Keratinocyte (primary cell): ENCODE data around the gene GABPB2. TPM values are rescaled to one million over a fixed set of nuclear protein-coding genes. Genes with fewer than 3 reads are reported as not detected.
A peak's percentile ranks its signal among the peaks of the same experiment; 100 is the strongest.

ENCODE experiments used
- DNase-seq: peaks from one replicate; pipeline ENCODE4 v3.0.0-alpha.2; 2011; ENCODE audit warnings: low read depth, missing footprints, low spot score
- FAIRE-seq: peaks from 2 replicates; lab custom pipeline; 2011; peaks lifted over from hg19 to GRCh38; lab: Jason Lieb, UNC
- H2AFZ ChIP-seq: 2 replicates; pipeline ENCODE4 v1.6.0; 2012; ENCODE audit warnings: low read length, control low read depth, inconsistent platforms; ENCODE audit not compliant: control insufficient read depth
- H3K27ac ChIP-seq: 2 replicates; pipeline ENCODE4 v1.5.1; 2011; ENCODE audit warnings: low read length; ENCODE audit not compliant: control insufficient read depth, insufficient read depth
- H3K27me3 ChIP-seq: 3 replicates; pipeline ENCODE4 v1.6.0; 2011; ENCODE audit warnings: low read length; ENCODE audit not compliant: control insufficient read depth, insufficient read depth; ENCODE audit errors: extremely low read depth
- H3K36me3 ChIP-seq, 2 experiments: 2 replicates in 1 of 2; 3 replicates in 1 of 2; pipeline ENCODE4 v1.5.1; 2011; ENCODE audit warnings: low read length in 2 of 2, mild to moderate bottlenecking in 1 of 2; ENCODE audit not compliant: control insufficient read depth in 2 of 2, insufficient read depth in 2 of 2; ENCODE audit errors: extremely low read depth in 1 of 2
- H3K4me1 ChIP-seq: 3 replicates; pipeline ENCODE4 v1.5.1; 2011; ENCODE audit warnings: low read length; ENCODE audit not compliant: control insufficient read depth, insufficient read depth; ENCODE audit errors: extremely low read depth
- H3K4me2 ChIP-seq: 3 replicates; pipeline ENCODE4 v1.6.0; 2011; ENCODE audit warnings: low read depth, low read length; ENCODE audit not compliant: control insufficient read depth, insufficient read depth; ENCODE audit errors: extremely low read depth
- H3K4me3 ChIP-seq, 3 experiments: fragments of 200-600 bp in 1 of 3; sonication (generic) in 1 of 3; 2 replicates in 2 of 3; 3 replicates in 1 of 3; pipeline ENCODE4 v1.5.1; 2011 to 2016; ENCODE audit warnings: low read length in 3 of 3, mild to moderate bottlenecking in 3 of 3, control low read depth in 2 of 3, inconsistent platforms in 1 of 3, low read depth in 1 of 3, mixed read lengths in 1 of 3, mixed run types in 1 of 3, moderate library complexity in 1 of 3; ENCODE audit not compliant: control insufficient read depth in 2 of 3, insufficient read depth in 2 of 3; ENCODE audit errors: extremely low read depth in 1 of 3
- H3K79me2 ChIP-seq: 2 replicates; pipeline ENCODE4 v1.6.0; 2012; ENCODE audit warnings: low read length; ENCODE audit not compliant: control insufficient read depth, insufficient read depth
- H3K9ac ChIP-seq: 3 replicates; pipeline ENCODE4 v1.6.0; 2011; ENCODE audit warnings: low read length; ENCODE audit not compliant: control insufficient read depth, insufficient read depth; ENCODE audit errors: extremely low read depth
- H3K9me1 ChIP-seq: 3 replicates; pipeline ENCODE4 v1.6.0; 2011; ENCODE audit warnings: low read length; ENCODE audit not compliant: control insufficient read depth, insufficient read depth; ENCODE audit errors: extremely low read depth
- H3K9me3 ChIP-seq: 2 replicates; pipeline ENCODE4 v1.5.1; 2012; ENCODE audit warnings: low read depth, low read length; ENCODE audit not compliant: control insufficient read depth
- H4K20me1 ChIP-seq: 3 replicates; pipeline ENCODE4 v1.6.0; 2011; ENCODE audit warnings: low read length; ENCODE audit not compliant: control insufficient read depth, insufficient read depth; ENCODE audit errors: extremely low read depth
- CTCF ChIP-seq, 3 experiments: IDR thresholded peaks in 1 of 3; conservative IDR thresholded peaks in 1 of 3; optimal IDR thresholded peaks in 1 of 3; 2 replicates in 2 of 3; 3 replicates in 1 of 3; pipeline versions ENCODE3 to v1.5.1; 2011; ENCODE audit warnings: low read length in 3 of 3, mild to moderate bottlenecking in 3 of 3, moderate library complexity in 2 of 3, control low read depth in 1 of 3, inconsistent platforms in 1 of 3; ENCODE audit not compliant: insufficient read depth in 2 of 3; ENCODE audit errors: extremely low read depth in 1 of 3
- EZH2 ChIP-seq: IDR thresholded peaks from one replicate; pipeline ENCODE4 v1.6.1; 2012; ENCODE audit warnings: inconsistent platforms, mild to moderate bottlenecking, low read length, moderate library complexity
- dilution Hi-C: fragments of 300-500 bp; cut with MboI; formaldehyde crosslinking; loops from one replicate; pipeline ENCODE4 v1.7.0; 2020; ENCODE audit warnings: low sequenced_read_pairs; ENCODE audit not compliant: extremely low pct_ligation_motif_present
- polyA plus RNA-seq, 5 experiments: library from polyadenylated mRNA; depleted of rRNA in 3 of 5; stranded (reverse) in 3 of 5; stranded (forward) in 1 of 5; unstranded in 1 of 5; fragments of >200 nt; gene quantifications; 1 replicate in 1 of 5; 2 replicates in 3 of 5; 3 replicates in 1 of 5; pipeline versions ENCODE4 v1.2.1 to v1.2.3, GENCODE V29; 2011 to 2012; ENCODE audit warnings: missing spikeins in 2 of 5, low read depth in 1 of 5, low replicate concordance in 1 of 5

GABPB2 gene
- polyA plus RNA-seq, 1 donor (not counting 4 experiments of a cell fraction or from before 2014, with no cell fraction given): 13.3 TPM

GRCh38 chr1:151059109-151060006 lies 11.2 kb upstream of the GABPB2 start, which contains the start of gene CDC42SE1:
Gene CDC42SE1, minus strand, starts transcription at chr1:151059622. Its CDS starts 3,892 bp downstream, at chr1:151055730.
- Histone ChIP-seq H3K9ac (peak within 1 kb of the TSS; percentile 94), H3K4me1 (peaks cover 60% of the 10 kb centered on the region), H3K79me2 (peaks cover 65% of the 10 kb centered on the region), H3K27ac (peak within 1 kb of the TSS; percentile 94), H3K4me2 (peak within 1 kb of the TSS; percentile 100), H3K9me3 (no peaks in the 10 kb centered on the region), H3K4me3 (peak within 1 kb of the TSS; percentile 95 to 100 (median 99)), H3K27me3 (no peaks in the 10 kb centered on the region), H3K36me3 (peaks cover 25 to 35% of the 10 kb centered on the region in 2 experiments), H2AFZ (peak within 1 kb of the TSS; percentile 90), H4K20me1 (peaks cover 25% of the 10 kb centered on the region), H3K9me1 (peaks cover 17% of the 10 kb centered on the region)
- no peak for FAIRE-seq
- no peak for DNase-seq
- dilution Hi-C loops: no loop called here
- TF ChIP-seq EZH2: no peak
- peak; percentile 68 to 92 (median 91) for TF ChIP-seq CTCF (optimal IDR thresholded peaks at IDR 0.05 in 1 of 3, IDR thresholded peaks at IDR 0.05 in 1 of 3, conservative IDR thresholded peaks at IDR 0.05 in 1 of 3; ENCODE audit: extremely low read depth in 1 of 3, insufficient read depth in 2 of 3, low read length in 3 of 3)

- no peak for FAIRE-seq
Observed at GRCh38 chr1:151060007-151060656, 10.4 kb upstream of the GABPB2 start, which contains the start of gene MLLT11. Gene MLLT11, plus strand, starts transcription at chr1:151060397. Its CDS starts 6,828 bp downstream, at chr1:151067225.

More at GRCh38 chr1:151060007-151060656, 10.4 kb upstream of the GABPB2 start, which contains the start of gene MLLT11:
- H3K79me2 ChIP-seq: peaks cover 60% of the 10 kb centered on the region
- no peak for TF ChIP-seq EZH2
- TF ChIP-seq CTCF (optimal IDR thresholded peaks at IDR 0.05 in 1 of 3, IDR thresholded peaks at IDR 0.05 in 1 of 3, conservative IDR thresholded peaks at IDR 0.05 in 1 of 3; ENCODE audit: extremely low read depth in 1 of 3, insufficient read depth in 2 of 3, low read length in 3 of 3): no peak
- H3K36me3 ChIP-seq: peaks cover 19 to 29% of the 10 kb centered on the region in 2 experiments
- peaks cover 58% of the 10 kb centered on the region for H3K4me1 ChIP-seq
- H3K27ac ChIP-seq: peak within 1 kb of the TSS; percentile 94
- H2AFZ ChIP-seq: peak within 1 kb of the TSS; percentile 90
- H3K4me3 ChIP-seq: peak within 1 kb of the TSS; percentile 95 to 100 (median 99)
- peak within 1 kb of the TSS; percentile 100 for H3K4me2 ChIP-seq
- H4K20me1 ChIP-seq: peaks cover 25% of the 10 kb centered on the region
- H3K9me1 ChIP-seq: peaks cover 15% of the 10 kb centered on the region
- no peaks in the 10 kb centered on the region for H3K9me3 ChIP-seq
- H3K27me3 ChIP-seq: no peaks in the 10 kb centered on the region
- peak within 1 kb of the TSS; percentile 94 for H3K9ac ChIP-seq
- no peak for DNase-seq
- dilution Hi-C loops: no loop called here
